GM18861 (cell line): ENCODE measurements around the gene SERPINE3.

ENCODE experiments used
- ATAC-seq: cut with Tn5 transposase; IDR thresholded peaks from one replicate; pipeline ENCODE4 v1.9.1; 2021; ENCODE audit not compliant: unreplicated experiment

SERPINE3 gene

DNA sequence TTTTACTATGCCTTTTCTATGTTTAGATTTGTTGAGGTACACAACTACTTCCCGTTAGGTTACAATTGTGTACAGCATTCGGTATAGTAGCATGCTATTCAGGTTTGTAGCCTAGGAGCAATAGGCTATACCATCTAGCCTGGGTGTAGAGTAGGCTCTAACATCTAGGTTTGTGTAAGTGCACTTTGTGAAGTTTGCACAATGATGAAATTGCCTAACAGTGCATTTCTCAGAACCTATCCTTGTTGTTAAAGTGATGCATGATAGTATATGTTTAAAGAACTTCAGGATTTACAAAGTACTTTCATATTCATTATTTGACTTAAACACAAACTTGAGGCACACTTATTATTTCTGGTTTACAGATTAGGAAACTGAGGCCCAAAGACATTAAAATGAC, 11.5 kb upstream of the SERPINE3 start:
- no peak for ATAC-seq

DNA sequence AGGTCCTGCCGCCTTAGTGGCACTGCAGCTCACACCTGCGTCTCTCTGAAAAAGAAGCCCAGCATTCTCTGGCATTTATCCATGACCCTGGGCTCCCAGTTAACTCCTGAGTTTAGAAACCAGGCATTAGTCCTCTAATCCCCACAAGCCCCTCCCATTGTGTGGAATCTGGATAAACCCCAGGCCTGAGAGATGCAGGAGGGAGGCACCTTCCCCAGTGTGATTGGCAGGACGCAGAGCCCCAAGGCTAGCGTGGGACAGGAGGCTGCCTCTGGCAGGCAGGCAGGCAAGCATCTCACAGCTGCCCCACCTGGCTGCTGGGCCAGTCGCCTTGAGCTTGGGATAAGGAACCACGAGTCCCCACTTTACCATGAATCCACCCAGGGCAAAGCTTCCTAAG, 11.0 kb upstream of the SERPINE3 start:
- no peak for ATAC-seq

DNA sequence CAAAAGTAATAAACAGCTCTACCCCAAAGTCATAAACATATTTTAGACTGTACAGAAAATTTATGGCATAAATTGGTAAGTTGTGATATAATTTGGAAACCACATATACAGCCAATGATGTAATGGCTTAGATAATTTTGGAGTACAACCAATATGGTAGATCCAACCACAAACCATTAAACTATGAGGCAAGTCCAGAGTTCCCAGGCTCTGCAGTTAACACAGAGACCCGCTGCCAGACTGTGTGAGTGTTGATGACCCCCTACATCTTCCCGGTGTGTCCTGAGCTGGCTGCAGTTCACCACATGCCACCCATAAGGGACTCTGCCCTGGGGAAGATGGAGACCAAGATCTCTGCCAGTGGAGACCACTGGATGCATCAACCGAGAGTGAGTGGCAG, 9.9 kb upstream of the SERPINE3 start:
- no peak for ATAC-seq

DNA sequence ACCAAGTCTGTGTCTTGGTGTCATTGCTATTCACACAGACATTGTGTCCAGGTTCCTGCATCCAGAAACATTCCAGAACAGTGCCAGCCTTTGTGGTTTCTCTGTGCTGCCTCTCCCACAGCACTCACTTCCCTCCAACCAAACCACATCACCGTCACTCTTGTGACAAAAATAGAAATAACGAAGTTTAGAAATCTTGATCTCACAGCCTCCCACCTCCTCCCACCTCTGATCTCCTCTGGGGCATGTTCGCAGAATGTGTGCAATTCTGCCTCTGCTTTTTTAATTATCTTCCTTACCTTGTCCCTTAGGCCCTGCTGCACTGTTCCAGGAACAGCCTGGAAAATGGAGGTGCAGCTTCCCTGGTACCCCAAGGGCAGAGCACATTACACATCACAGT, 8.7 kb upstream of the SERPINE3 start:
- no peak for ATAC-seq

DNA sequence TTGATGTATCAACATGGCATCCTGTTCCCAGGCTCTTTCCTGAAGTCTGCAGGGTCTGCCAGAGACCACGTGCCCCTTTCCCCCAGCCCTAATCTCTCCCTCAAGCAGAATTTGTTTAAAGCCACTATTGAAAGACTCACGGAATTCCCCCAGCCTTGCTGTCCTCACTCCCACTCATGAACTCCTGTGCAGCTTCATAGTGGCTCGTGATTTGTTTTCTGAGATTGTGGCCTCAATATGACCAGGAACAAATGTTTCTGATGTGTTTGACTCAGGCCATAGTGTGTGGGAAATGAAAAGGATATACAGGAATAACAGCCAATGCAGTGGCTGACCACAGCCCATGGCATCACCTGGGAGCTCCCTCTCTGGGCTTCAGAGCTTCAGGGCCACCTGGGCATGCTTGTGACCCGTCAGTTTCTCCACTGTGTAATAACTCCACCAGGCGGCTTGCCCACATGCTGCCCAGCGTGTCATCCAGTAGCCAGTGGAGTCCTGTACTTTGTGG, 8.1 kb upstream of the SERPINE3 start:
- ATAC-seq = no peak

DNA sequence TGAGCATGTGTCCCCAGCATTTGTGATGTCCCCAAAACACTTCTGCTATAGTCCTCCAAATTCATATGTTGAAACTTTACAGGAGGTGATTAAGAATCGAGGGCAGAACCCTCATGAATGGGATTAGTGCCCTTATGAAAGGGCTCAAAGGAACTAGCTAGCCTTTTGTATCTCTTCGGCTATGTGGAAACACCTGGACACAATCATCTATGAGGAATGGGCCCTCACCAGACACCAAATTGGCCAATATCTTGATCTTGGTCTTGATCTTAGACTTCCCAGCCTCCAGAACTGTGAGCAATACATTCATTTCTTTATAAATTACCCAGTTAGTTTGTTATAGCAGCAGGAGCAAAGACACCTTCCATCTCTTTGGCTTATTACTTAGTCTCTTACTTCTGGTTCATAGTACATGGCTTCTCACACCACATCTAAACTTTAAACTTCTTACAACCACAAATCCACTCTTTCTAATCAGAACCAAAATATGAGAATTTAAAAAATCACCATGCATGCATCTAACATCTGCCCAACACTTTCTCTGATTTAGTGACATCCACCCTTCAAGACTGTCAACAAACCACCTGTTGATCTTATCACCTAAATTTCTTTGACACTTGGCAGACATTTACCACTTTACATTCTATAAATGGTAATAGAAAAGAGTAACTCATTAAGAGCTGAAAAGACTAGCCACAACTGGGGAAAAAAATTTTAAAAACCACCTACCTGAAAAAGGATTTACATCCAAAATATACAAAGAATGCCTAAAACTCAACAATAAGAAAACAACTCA, 6.7 kb upstream of the SERPINE3 start:
- no peak for ATAC-seq

DNA sequence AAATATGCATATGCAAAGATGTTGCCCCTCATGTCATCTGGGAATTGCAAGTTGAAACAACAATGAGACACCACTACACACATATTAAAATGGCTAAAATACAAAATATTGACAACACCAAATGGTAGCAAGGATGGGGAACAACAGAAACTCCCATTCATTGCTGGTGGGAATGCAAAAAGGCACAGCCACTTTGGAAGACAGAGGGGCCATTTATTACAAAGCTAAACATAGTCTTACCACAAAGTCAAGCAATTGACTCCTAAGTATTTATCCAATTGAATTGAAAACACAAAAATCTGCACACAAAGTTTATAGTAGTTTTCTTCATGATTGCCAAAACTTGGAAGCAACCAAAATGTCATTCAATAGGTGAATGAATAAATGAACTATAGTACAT, 6.1 kb upstream of the SERPINE3 start:
- no peak for ATAC-seq

DNA sequence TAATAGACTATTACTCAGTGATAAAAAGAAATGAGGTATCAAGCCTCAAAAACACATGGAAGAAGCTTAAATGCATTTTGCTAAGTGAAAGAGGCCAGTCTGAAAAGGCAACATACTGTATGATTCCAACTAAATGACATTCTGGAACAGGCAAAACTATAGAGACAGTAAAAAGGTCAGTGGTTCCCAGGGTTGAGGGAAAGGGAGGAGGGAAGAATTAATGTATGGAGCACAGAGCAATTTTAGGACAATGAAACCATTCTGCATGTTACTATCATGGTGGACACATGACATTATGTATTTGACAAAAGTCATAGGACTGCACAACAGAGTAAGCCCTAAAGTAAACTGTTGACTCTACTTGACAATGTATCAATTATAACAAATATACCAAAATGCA, 5.7 kb upstream of the SERPINE3 start:
- no peak for ATAC-seq

DNA sequence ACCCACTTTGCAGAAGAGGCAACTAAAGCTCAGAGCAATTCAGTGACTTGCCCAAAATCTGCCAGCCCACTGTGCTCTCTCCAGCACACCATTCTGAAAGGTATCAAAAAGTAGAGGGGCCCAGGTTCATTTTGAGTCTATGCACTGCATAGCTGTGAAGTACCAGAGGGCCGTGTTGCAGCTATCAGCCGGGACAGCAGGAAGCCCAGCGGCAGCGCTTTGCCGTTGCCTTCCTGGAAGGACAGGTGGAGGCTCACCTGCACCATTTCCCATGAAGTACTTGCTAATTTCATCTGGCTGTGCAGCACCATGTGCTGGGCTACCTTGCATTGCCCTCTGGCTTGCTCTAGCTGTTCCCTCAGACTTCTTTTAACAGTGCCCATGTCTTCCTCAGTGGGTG, 2.7 kb upstream of the SERPINE3 start:
- ATAC-seq = no peak

DNA sequence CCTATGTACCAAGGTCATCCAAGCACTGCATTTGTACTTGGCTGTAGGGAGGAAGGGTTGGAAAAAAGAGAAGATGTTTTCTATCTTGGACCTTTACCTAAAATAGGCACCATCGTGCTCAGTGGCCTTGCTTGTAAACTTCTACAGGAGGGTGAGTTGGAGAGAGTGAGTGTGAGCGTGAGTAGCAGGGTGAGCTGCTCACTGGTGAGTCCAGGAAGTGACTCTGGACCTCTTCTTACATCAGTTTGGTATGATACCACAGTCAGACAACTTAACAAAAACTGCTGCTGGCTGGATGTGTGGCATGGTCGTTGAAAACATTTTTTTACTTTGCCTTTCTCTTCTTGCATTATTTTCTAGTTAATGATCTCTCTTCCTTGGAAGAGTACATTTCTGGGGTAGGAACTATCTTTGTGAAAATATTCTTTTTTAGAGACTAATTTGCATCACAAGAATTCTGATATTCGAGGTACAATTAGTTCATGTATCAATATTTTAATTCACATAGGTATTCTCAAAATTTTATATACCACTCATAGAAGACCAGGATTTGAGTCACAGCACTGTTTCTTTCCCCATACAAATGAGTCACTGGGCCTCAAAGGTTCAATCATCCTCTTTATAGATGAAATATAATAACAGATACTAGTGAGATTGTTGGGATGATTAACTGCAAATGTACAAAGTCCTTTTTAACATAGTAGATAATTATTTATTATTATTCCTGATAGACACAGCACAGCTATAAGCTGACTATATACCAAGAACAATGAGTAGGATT, 651 bp downstream of the SERPINE3 start:
- ATAC-seq = no peak

DNA sequence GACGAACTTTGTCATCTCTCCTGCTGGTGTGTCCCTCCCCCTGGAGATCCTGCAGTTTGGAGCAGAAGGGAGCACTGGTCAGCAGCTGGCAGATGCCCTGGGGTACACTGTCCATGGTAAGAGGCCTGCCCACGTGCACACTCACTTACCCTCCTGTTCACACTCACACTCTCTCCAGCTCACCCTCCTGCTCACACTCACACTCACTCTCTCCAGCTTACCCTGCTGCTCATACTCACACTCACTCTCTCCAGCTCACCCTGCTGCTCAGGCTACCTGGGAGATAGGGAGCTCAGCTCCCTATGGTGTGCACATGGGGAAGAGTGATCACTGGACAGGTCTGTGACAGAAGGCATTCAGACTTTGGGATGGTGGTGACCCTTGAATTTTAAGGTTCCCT, 1.7 kb downstream of the SERPINE3 start:
- no peak for ATAC-seq

DNA sequence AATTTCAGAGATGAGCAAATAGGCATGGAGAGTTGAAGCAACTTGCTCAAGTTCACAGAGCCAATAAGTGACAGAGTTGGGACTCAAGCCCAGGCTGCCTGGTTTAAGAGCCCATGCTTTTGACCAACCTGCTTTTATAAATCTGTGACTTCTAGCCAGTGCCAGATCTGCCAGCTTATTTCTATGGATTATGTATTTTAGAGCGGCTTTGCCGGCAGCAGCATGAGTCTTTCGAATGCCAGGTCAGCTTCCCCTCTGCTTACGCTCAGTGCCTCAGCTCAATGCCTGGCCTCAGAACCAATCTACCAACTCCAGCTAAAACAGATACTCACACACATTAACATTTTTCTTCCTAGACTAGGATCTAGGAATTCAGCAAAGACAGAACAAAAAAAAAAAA, 2.3 kb downstream of the SERPINE3 start:
- ATAC-seq = no peak

DNA sequence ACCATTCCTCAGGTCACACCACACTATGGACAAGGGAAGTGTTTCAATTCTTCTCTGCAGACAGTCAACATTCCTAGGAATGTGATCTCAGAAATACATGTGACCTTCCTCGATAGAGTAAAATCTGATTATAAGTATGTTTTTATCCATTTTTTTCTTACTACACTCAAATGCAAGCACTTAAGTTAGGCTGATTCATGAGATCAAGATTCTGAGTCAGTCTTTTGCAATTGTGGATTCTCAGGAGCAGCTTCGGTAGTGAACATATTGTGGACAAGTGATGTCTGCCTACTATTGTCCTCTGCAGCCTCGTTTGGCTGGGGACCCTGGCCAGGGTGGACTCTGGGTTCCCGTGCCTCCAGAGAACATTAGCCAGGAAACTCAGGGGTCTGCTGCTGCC, 3.2 kb downstream of the SERPINE3 start:
- no peak for ATAC-seq

DNA sequence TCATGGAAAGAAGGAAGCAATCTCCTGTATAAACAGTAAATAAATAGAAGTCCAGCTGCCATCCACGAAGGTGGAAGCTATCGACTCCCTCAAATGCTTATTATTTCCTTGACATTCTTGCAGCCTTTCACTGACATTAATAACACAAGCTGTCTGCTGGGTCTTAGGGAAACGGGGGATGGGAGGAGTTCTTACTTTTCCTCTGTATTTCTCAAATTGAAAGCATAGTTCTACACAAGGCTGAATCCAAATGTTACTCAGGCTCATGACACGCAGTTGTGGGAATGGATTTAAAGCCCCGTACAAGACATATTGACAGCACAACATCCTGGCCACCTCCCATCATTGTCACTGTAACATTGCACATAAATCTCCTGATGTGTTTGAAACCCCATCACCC, 4.0 kb downstream of the SERPINE3 start:
- ATAC-seq = no peak

DNA sequence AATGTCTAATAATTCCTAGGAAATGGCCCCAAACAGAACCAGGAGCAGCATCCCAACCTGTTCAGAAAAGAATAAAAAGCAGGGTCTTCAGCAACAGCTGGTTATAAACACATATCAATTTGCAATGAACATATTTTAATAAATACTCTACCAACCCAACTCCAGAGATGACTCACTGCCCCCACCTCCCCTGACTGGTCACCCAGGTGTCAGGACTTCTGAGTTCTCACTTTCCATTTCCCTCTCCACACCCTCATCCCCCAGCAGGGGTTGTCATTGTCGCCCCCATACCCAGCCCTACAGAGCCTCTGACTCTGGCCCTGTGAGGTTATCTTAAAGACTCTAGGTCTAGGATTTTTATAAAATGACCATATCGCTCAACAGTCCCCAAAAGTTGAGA, 6.9 kb downstream of the SERPINE3 start:
- ATAC-seq = no peak

DNA sequence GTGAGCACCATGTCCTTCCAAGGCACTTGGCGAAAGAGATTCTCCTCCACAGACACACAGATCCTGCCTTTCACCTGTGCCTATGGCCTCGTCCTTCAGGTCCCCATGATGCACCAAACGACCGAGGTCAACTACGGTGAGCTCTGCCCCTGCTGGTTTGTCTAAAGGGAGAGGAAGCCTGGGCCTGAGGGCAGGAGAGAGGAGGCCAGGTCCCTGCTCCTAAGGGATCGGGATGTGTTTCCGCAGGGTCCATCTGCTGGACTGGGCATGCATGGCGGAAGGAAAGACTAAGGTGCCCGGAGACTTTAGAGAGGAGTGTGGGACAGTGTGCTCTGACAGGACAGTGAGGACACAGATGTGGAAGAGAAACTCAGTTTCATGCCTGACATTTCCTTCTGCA, 7.6 kb downstream of the SERPINE3 start:
- ATAC-seq = no peak

DNA sequence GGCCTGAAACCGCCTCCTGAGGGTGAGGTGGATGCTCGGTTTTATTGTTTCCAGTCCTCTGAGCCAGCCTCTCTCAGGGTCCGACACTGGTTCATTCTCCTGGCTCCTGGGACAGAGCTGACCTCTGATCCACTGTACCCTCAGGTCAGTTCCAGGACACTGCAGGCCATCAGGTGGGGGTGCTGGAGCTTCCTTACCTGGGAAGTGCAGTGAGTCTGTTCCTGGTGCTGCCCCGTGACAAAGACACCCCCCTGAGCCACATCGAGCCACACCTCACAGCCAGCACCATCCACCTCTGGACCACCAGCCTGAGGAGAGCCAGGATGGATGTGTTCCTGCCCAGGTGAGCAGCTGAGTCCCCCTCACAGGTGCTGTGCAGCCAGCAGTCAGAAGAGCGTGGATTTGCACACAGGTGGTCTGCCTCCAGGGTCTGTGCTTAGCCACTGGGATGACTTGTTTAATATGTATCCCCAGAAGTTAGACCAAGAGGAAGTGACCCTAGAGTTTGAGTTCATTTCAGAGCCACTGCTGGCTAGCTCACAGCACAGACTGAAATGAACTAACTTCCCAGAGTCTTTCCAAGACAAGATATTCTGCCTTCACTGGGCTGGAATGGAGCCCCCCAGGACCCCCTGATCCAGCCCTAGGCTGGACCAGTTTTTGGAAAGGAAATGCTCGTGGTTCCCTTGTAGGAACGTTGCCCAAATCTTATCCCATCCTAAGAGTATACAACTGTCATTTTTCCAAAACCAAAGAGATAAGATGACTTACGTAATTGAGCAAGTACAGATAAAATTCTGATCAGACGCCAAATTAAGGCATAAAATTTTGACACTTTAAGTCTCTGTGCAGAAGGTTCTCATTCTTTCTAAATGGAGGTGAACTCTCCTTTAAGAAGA, 8.8 kb downstream of the SERPINE3 start:
- no peak for ATAC-seq

DNA sequence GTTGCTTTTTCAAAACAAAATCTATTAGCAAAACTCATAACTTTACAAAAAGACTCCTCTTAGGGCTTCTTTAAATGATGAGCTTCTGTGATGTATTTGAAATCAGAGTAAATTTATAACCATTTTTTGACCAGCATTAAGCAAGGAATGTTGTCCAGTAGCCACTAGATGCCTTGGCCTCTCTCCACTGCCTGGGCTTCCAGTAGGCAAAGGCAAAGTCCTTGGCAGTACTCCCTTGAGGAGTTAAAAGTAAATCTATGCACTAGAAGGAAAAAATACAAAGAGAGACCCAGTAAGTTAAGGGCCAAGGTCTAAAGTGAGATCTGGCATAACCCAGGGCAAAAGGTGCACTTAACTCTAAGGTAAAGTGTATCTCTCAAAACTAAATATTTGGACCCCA, 9.5 kb downstream of the SERPINE3 start:
- ATAC-seq = no peak

DNA sequence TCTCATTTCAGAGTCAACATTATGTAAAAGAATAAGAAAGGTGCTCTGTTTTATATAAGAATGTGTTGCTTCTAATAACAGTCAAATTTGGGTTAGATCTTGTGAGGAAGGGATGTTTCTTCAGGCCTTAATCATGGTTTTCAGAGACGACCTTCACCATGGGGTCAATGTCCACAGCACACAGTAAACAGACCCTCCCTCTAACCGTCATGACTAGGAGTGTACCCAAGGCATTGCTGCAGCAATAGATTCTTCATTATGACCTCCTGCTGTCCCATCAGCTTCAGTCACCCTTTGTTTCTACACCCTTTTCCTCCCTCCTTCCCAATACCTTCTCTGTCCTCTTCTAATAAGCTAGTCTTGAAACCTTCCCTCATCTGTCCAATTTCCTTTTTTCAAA, 15.7 kb downstream of the SERPINE3 start:
- no peak for ATAC-seq

DNA sequence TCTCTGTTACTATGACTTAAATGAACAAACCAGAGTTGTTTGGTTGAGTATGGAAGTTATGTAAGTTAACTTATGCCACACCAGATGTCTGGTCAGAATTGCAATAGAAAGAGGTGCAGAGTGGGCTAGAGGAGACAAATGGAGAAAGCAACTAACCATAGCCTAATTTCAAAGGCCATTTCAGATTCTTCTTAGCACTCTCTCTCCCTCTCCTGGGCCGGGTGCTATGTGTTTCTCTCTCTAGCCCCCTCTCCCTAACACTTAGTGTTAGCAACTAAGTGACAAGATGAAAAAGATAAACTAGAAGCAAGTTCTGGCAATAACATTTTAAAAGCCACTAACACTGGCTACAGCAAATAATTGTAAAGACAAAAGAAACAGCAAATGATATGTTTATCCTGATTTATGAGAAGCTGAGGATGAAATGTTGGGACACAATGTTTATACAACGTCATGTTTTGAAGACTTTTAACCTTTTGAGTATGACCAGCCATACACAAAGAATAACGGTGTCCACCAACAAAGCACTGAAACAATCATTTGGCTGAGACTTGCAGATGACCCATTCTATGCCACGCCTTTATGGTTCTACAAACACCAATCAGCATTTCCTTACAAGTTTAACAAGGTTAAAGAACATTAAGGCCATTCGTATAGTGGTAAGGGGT, 18.6 kb downstream of the SERPINE3 start:
- no peak for ATAC-seq

DNA sequence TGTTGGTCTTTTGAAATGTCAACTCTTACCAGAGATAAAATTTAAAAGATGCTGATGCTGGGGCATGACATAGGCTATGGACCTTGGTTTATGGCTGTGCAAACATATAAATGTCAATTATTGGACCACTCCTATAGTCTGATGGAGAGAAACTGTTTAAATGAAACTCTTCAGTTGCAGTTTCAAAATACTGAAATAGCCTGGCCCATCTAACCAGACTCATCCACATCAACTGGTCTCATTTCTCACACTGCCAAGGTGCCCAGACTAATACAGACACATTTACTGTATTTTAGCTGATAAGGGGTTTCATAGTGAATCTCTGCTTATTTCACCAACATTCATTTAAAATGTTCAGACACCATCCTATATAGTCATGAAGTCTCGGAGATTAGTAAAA, 19.9 kb downstream of the SERPINE3 start:
- no peak for ATAC-seq
